ENCODE data around the gene NOTUM. TPM values are rescaled to one million over a fixed set of nuclear protein-coding genes. Genes with fewer than 3 reads are reported as not detected.

The NOTUM gene
- total and polyA plus RNA-seq, 10 of the 15 experiments (the other 5 are each of a cell fraction or from before 2014, with no cell fraction given) = 0.04 to 0.13 TPM; not detected in 8

DNA sequence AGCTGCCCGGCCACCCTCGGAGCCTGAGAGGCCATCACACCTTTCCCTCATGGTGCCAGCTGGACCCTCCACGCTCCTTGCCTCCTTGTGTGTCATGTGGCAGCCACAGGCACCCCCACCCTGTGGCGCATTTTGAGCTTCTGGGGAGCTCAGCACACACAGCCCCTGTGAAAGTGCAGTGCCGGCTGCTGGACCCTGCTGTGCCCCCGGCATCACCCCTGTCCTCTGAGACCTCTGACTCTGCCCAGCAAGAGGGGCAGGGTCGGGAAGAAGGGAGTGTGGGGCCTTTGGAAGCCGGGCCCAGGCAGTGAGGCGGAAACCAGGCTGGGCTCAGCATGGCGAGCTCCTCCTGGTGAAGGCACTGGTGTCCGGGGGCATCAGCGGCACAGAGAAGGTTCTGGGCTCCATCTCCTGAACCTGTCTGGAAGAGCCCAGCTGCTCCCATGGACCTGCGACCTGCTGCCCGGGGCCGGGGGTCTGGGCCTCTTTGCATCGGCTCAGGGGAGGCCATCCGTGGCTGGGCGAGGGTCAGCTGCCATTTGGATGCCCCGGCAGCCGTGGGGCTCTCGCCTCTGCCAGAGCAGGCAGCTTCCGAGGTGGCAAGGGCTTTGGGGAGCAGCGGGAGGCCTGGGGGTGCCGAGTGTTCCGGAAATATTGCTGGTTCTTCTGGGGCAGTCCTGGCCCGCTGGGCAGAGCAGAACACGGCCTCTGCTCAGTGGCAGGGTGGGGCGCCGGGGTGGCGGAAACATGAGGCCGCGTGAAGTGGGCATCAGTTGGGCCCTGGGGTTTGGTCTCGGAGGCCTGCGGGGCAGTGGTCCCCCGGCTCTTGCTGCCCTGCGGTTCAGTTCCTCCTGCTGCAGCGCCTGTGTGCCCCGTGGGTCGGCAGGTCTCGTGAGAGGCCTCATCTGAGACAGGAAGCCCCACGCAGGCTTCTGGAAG is 43.8 kb upstream of the NOTUM start:
- ChIA-PET SMC1A (ENCODE audit: uncharacterized antibody, unreplicated experiment) (no interaction called here), POLR2A (no interaction called here), RAD21 (ENCODE audit: unreplicated experiment) (no interaction called here), CTCF (interaction anchor here (0.6 to 1.2 kb wide), 2 partner anchors 16 to 30 kb away, joined by 4 read pairs; no protein-coding TSS in a partner anchor)
- in situ Hi-C loops (cut with MboI) = no loop called here
- no peak overlapping the region for H3K4me3 ChIP-seq
- no peak overlapping the region for H3K4me2 ChIP-seq (ENCODE audit: control insufficient read depth, insufficient read depth)
- ATAC-seq (no peak), FAIRE-seq (no peak), DNase-seq (ENCODE audit: low read depth, low spot score) (no peak)
- no peaks in the 10 kb centered on the region for H4K20me1 ChIP-seq (ENCODE audit: control insufficient read depth, insufficient read depth)
- TF ChIP-seq CEBPB (IDR thresholded peaks at IDR 0.05; ENCODE audit: borderline replicate concordance in 1 of 2, low read depth in 2 of 2, low read length in 2 of 2) (no peak), WRNIP1 (IDR thresholded peaks at IDR 0.05; ENCODE audit: borderline replicate concordance, low read depth, low read length) (no peak), ATF7 (IDR thresholded peaks at IDR 0.05; ENCODE audit: low read depth) (no peak), TCF12 (IDR thresholded peaks at IDR 0.05; ENCODE audit: low read depth, low read length) (no peak), PBX3 (IDR thresholded peaks at IDR 0.05; ENCODE audit: insufficient replicate concordance, low read depth, low read length) (no peak), RUNX3 (IDR thresholded peaks at IDR 0.05; ENCODE audit: low read length) (no peak), SMC3 (IDR thresholded peaks at IDR 0.05; ENCODE audit: borderline replicate concordance, low read length) (no peak), SIN3A (IDR thresholded peaks at IDR 0.05; ENCODE audit: low read depth, low read length) (no peak), ZNF687 (IDR thresholded peaks at IDR 0.05) (no peak), EED (IDR thresholded peaks at IDR 0.05; ENCODE audit: low read depth) (no peak), POLR2AphosphoS2 (IDR thresholded peaks at IDR 0.05; ENCODE audit: low read depth, low read length) (no peak), MEF2A (IDR thresholded peaks at IDR 0.05; ENCODE audit: insufficient read depth, low read depth, low read length) (no peak), MTA3 (IDR thresholded peaks at IDR 0.05; ENCODE audit: borderline replicate concordance, low read length) (no peak), STAT1 (conservative IDR thresholded peaks at IDR 0.05) (no peak), ZSCAN29 (IDR thresholded peaks at IDR 0.05) (no peak)
- TF ChIP-seq, protein P1, sequence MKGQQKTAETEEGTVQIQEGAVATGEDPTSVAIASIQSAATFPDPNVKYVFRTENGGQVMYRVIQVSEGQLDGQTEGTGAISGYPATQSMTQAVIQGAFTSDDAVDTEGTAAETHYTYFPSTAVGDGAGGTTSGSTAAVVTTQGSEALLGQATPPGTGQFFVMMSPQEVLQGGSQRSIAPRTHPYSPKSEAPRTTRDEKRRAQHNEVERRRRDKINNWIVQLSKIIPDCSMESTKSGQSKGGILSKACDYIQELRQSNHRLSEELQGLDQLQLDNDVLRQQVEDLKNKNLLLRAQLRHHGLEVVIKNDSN (IDR thresholded peaks at IDR 0.05; ENCODE audit: borderline replicate concordance, extremely low read length, insufficient read depth, low read depth, low read length) = no peak
- no peaks in the 10 kb centered on the region for H3K27me3 ChIP-seq (replicated peaks in 1 of 2; ENCODE audit: control insufficient read depth in 2 of 2, insufficient read depth in 2 of 2, low read length in 1 of 2)
- H3K4me1 ChIP-seq (ENCODE audit: control insufficient read depth, insufficient read depth, low read length) = no peaks in the 10 kb centered on the region
- no peak overlapping the region for H2AFZ ChIP-seq (ENCODE audit: control insufficient read depth, low read depth, low read length)
- H3K79me2 ChIP-seq (ENCODE audit: control insufficient read depth, insufficient read depth, low read length) = no peaks in the 10 kb centered on the region
- H3K27ac ChIP-seq (ENCODE audit: control insufficient read depth, insufficient read depth) = no peak overlapping the region
- no peak overlapping the region for H3K9ac ChIP-seq (ENCODE audit: control insufficient read depth, insufficient read depth, low read length)
- BruUV-seq (replicated peaks) = no TSS peak
- intact Hi-C loops (cut with micrococcal nuclease; ENCODE audit: unreplicated experiment) = no loop called here
- no peaks in the 10 kb centered on the region for H3K36me3 ChIP-seq (ENCODE audit: control insufficient read depth in 2 of 2, insufficient read depth in 2 of 2, low read length in 1 of 2)
- no peaks in the 10 kb centered on the region for H3K9me3 ChIP-seq (replicated peaks; ENCODE audit: control insufficient read depth, insufficient read depth, low read length)
- 79% methylated on average over 41 of the region's 41 CpGs for WGBS (ENCODE audit: insufficient coverage, insufficient replicate concordance, low lambda C conversion rate, missing lambda C conversion rate)
